Stimulated activated CD4-positive, alpha-beta T cell treated with anti-CD3 and anti-CD28 coated beads, Interleukin-2, amount 100 ng/mL, for 4 hours (primary cell): ENCODE measurements around the gene TMUB2.
A peak's percentile ranks its signal among the peaks of the same experiment; 100 is the strongest.
"Not testable (repeated sequence)": the region's sequence is repeated elsewhere in the genome, so short reads cannot be mapped to it uniquely, and the experiment has no call there.

Experiments
- DNase-seq: peaks from one replicate; pipeline ENCODE4 v3.0.0-alpha.2; 2020; ENCODE audit warnings: low read depth

TMUB2 gene

GRCh38 chr17:44186307-44187130 is at the start of gene TMUB2:
Gene TMUB2 (plus strand): TSS chr17:44186972. CDS start chr17:44187709, 737 bp downstream.
- peak; percentile 99 for DNase-seq

GRCh38 chr17:44137891-44138709 is 48.7 kb upstream of the TMUB2 start:
- peak; percentile 75 for DNase-seq

GRCh38 chr17:44143921-44144320 is 42.9 kb upstream of the TMUB2 start:
- DNase-seq = not testable (repeated sequence)

GRCh38 chr17:44144966-44145739 is 41.6 kb upstream of the TMUB2 start:
- no peak for DNase-seq

GRCh38 chr17:44146375-44147346 is 40.1 kb upstream of the TMUB2 start:
- DNase-seq = no peak

GRCh38 chr17:44147812-44148211 is 39.0 kb upstream of the TMUB2 start:
- DNase-seq = no peak

GRCh38 chr17:44149066-44149465 is 37.7 kb upstream of the TMUB2 start:
- DNase-seq = not testable (repeated sequence)

- no peak for DNase-seq
These were observed 36.9 kb upstream of the TMUB2 start for GRCh38 chr17:44149750-44150329.

GRCh38 chr17:44152875-44153274 is 33.9 kb upstream of the TMUB2 start:
- no peak for DNase-seq

GRCh38 chr17:44155488-44155887 is 31.3 kb upstream of the TMUB2 start:
- DNase-seq = no peak

- DNase-seq = no peak
These were observed 27.1 kb upstream of the TMUB2 start for GRCh38 chr17:44159519-44160210.

GRCh38 chr17:44164476-44164875 is 22.3 kb upstream of the TMUB2 start:
- no peak for DNase-seq

- no peak for DNase-seq
These were observed 19.5 kb upstream of the TMUB2 start for GRCh38 chr17:44167181-44167861.

GRCh38 chr17:44170135-44170498 is 16.7 kb upstream of the TMUB2 start:
- no peak for DNase-seq

- no peak for DNase-seq
These were observed 16.1 kb upstream of the TMUB2 start, which contains the start of gene ASB16 for GRCh38 chr17:44170499-44171201. Gene ASB16 (plus strand): TSS chr17:44170704. CDS start chr17:44170790, 86 bp downstream.

GRCh38 chr17:44171931-44172455 is 14.8 kb upstream of the TMUB2 start:
- DNase-seq = no peak

- no peak for DNase-seq
These were observed 12.3 kb upstream of the TMUB2 start for GRCh38 chr17:44174427-44174826.

- no peak for DNase-seq
These were observed 10.5 kb upstream of the TMUB2 start for GRCh38 chr17:44176257-44176656.
